ENCODE data around the gene LBHD2.

The LBHD2 gene

GRCh38 chr14:103091041-103091882 is 7.3 kb downstream of the LBHD2 start:
- peak; percentile 69 for DNase-seq (ENCODE audit: low read depth)

GRCh38 chr14:103091883-103092222 is 7.8 kb downstream of the LBHD2 start:
- DNase-seq (ENCODE audit: low read depth), result no peak

DNA sequence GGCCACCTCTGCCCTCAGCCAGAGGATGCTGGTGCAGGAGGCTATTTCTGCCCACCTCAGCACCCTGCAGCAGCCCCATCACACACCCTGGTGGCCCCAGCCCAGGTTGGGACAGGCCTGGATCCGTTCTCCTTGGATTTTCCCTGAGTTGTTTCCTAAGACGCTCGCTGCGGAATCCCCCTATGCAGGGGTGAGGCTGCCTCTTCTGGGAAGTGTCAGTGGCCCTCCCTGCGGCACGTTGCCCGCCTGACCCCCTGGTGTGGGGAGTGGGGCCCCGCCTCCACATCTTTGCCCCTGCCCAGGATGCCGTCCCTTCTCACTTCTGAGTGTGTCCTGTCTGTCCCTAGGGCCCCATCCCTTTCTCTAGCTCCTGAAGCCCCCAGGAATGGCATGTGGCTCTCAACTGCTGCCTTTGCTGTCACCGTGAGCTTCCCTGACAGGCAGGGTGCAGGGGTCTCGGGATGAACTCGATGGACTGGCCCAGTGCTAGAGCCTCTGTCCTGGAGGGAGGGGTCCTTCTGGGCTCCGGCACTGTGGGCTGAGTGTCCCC is 9.9 kb downstream of the LBHD2 start:
- DNase-seq (ENCODE audit: low read depth), result no peak

DNA sequence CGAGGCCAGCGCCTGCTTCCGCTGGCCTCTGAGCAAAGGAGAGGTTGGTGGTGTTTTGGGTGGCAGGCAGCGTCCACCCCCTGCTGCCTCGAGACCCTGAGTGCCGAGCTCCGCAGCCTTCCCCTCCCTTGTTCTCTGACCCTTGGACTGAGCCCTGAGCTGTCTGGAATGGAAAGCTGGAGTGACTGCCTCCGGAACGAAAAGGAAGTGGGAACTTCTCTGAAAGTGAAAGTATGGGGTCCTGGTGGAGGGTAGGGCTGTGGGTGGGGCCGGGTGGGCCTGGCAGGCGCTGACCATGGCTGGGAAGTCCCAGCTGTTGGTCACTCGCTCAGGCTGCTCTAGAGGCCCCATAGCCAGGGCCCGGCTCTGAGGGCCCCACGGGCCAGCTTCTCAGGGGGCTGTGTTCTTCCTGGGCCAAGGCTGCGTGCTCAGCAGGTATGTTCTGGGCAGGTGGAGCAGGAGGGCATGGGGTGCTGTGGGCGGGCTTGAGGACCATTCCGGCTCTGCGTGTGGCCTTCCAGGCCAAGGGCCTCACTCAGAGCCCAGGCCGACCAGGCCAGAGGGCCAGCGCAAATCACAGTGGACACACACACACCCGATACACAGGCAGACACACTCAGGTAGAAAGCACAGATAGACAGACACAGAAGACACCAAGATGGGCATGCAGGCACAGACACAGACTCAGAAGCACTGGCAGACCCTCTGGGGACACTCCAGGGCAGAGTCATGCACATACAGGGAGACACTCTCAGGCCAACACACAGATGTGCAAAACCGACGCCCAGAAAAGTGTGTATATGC is 10.6 kb downstream of the LBHD2 start, which contains the start of gene EXOC3L4:
Gene EXOC3L4, plus strand, starts transcription at position 320 of the 804 bp plus-strand sequence. CDS start 5,495 bp downstream, outside the sequence.
- no peak for DNase-seq (ENCODE audit: low read depth)

DNA sequence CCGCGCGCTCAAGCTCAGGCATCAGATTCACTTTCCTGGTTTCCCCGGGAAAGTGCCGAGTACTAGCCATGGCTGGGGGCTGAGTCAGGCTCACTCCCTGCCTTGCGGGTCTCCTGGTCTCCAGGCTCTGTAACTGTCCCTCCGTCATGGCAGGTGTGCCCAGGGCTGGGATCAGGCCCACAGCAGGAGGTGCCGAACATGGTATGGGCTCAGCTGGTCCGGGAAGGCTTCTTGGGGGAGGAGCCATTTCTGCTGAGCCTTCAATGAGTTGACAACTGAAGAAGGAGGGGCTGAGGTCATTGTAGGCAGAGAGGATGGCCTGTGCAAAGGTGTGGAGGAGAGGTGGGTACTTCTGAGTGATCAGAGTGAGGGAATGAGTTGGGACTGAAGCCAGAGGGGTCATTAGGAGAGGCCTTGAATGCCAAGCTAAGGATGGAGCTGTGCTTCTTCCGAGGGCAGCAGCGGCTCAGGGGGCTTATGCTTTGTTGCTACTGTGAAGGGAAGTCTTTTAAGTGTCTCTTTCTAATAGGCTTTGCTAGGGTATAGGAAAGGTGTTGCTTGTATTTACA is 11.3 kb downstream of the LBHD2 start:
- DNase-seq (ENCODE audit: low read depth), result no peak

DNA sequence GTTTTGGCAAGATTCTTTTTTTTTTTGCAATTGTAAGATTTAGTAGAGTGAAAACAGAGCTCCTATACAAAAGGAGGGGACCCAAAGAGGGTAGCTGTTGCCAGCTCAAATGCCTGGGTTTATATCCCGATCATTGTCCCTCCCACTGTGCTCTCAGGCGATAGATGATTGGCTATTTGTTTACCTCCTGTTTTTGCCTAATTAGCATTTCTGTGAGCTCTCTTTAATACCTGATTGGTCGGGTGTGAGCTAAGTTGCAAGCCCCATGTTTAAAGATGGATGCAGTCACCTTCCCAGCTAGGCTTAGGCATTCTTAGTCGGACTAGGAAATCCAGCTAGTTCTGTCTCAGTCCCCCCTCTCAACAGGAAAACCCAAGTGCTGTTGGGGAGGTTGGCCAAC is 12.4 kb downstream of the LBHD2 start:
- no peak for DNase-seq (ENCODE audit: low read depth)

DNA sequence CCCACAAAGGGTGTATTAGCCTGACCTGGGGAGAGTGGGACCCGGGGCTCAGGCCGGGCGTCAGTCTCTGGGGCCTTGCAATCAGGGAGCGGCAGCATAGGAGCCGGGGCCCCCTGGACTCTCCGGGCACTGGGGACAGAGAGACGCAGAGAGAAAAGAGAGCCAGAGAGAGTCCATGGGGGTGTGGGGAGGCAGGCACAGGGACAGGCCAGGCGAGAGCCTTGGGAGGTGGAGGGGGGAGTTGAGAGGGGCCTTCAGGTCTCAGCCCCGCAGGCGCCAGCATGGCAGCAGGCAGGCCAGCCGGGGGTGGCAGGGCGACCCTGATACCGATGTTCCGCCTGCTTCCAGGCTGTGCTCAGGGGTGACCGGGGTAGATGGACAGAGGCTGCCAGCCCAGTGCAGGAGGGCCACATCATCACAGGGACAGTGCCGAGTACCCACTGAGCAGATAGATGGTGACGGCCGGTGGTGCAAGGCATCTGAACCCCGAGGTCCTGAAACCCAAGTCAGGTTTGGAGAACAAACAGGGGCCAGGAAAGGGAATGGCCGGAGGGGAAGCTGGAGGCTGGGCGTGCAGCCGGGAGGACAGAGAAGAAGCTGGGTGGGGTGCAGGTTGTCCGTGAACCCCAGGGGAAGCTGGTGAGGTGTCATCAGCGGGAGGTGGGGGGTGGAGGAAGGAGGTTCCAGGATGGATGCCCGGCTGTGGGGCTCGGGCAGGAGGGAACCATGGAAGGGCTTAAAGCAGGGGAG is 13.4 kb downstream of the LBHD2 start:
- no peak for DNase-seq (ENCODE audit: low read depth)

GRCh38 chr14:103097994-103098957 is 14.3 kb downstream of the LBHD2 start:
- no peak for DNase-seq (ENCODE audit: low read depth)

DNA sequence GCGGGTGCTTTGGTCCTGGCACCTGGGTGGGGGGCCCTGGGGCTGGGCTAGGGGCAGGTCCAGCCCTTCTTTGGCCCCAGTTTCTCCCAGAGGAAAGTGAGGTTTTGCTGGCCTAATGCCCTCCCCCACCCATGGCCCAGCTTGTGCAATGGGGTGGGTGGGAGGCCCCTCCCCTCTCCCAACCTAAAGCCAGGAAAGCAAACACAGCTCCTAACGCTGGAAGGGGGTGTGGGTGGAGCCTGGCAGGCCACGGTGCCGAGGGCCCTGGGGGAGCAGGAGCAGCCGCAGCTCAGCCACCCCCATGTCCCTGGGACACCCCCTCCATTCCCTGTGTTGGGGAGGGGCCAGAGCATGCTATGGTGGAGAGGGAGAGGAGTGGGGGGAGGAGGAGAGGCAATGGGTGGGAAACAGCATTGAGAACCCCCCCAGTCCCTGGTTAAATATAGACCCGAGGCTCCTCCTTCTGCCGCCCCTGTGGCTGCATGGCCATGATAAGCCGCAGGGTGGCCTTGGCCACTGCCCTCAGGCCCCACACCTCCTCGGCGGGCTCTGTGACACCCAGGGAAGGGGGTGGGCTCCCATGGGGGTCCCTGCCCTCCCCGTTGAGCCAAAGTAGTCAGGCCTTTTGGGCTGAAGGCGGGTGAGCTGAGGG is 15.2 kb downstream of the LBHD2 start:
- no peak for DNase-seq (ENCODE audit: low read depth)

- no peak for DNase-seq (ENCODE audit: low read depth)
These were observed 15.8 kb downstream of the LBHD2 start for GRCh38 chr14:103099733-103100280.

DNA sequence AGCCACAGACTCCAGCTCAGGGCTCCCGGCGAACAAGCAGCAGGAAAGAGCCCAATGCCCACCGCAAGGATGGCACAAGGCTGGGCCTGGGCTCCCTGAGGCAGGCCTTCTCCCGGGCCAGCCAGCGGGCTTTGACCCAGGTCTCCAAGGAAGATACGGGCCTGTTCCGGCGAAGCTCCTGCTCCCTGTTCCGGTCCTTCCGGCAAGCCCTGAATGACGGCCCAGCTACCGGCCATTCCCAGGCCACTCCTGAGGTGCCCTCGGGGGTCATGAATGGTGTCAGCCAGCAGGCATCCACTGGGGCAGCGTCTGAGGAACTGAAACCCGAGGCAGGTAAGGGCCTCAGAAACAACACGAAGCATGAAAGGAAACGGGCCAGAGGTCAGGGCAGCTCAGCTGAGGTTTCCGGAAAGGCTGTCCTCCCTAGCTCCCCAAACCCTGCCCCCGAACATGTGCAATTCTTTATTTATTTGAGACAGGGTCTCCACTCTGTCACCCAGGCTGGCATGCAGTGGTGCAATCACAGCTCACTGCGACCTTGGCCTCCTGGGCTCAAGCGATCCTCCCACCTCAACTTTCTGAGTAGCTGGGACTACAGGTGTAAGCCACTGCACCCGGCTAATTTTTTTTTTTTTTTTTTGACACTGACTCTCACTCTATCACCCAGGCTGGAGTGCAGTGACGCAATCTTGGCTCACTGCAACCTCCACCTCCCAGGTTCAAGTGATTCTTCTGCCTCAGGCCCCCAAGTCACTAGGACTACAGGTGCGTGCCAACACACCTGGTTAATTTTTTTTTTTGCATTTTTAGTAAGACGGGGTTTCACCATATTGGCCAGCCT is 16.5 kb downstream of the LBHD2 start:
- DNase-seq (ENCODE audit: low read depth), result no peak

GRCh38 chr14:103101257-103101962 is 17.4 kb downstream of the LBHD2 start:
- no peak for DNase-seq (ENCODE audit: low read depth)

GRCh38 chr14:103101963-103102688 is 18.1 kb downstream of the LBHD2 start:
- DNase-seq (ENCODE audit: low read depth), result no peak

DNA sequence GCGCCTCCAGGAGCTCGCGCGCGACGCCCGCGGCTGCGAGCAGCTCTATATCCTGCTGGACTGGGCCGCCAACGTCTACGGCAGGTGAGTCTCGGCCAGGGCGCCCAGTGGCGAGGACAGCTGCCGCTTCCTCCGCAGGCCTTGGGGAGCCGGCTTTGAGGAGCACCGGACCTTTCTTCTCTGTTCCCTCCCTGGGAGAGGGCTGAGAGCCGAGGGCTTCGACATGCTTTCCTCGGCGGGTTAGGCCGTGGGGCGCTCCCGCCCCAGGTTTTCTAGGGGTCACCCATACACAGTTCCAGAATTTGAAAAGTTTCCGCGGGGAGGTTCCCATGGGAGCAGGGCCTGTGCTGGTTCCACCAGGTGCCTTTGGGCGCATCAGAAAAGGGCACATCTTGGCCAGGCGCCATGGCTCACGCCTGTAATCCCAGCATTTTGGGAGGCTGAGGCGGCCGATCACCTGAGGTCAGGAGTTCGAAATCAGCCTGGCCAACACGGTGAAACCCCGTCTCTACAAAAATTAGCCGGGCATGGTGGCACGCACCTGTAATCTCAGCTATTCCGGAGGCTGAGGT is 18.8 kb downstream of the LBHD2 start:
- DNase-seq (ENCODE audit: low read depth), result no peak

DNA sequence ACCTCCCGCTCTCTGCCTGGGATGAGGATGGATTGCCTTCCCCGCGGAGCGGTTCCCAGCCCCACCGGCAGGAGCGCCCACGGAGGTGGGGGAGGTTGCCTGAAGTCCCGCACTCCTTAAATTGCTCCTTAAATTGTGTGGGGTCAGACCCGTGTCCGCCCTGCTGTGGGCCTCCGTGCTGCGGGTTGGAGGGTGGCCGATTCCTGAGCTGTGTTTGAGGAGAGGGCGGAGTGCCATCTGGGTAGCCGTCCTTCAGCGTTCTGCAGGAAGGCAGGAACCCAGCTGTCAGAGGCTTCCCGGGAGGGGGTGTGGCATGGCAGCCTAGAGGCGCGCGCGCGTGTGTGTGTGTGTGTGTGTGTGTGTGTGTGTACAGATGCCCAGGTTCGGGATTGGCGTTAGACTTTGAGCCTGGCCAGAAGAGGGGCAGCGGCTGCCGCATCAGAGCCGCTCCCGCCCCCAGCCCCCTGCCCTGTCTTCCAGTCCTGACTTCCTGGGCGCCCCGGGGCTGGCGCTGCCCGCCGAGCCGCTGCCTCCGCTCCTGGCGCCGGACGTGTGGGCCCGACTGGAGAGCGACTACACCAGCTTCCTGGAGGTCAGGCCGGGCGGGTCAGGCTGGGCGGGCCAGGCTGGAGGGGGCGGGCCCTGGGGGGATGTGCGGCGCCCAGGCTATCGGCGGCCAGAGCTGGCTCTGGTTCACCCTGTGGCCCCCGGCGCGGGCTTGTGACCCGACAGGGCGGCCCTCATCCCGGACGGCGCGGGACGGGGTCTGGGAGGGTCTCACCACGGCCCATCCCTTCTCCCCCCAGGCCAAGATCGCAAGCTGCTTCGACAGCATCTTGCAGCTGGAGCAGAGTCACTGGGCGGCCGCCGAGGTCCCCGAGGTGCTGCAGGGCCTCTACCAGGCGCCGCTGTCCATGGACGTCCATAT is 19.7 kb downstream of the LBHD2 start:
- DNase-seq (ENCODE audit: low read depth), result no peak

GRCh38 chr14:103104389-103104653 is 20.3 kb downstream of the LBHD2 start:
- DNase-seq (ENCODE audit: low read depth), result no peak

Measured in T-helper 22 cell (primary cell).